Measurements from ENCODE around the gene ANAPC2. TPM values are rescaled to one million over a fixed set of nuclear protein-coding genes. Genes with fewer than 3 reads are reported as not detected.

Gene ANAPC2
- total and polyA plus RNA-seq, 10 donors, result 27.8 to 93.0 (median 55.3) TPM

- peaks cover 0 to 19% (median 3%) of the 10 kb centered on the region in 6 donors for H3K36me3 ChIP-seq
- no peak for DNase-seq
- H3K4me3 ChIP-seq, result no peak overlapping the region
- intact Hi-C loops (cut with DNase I; ENCODE audit: low total_unique reads), result no loop called here
- H3K9me3 ChIP-seq, result no peaks in the 10 kb centered on the region
- 85 to 94% (median 91%) methylated on average over 12 to 21 of the region's 21 CpGs for WGBS, 5 donors
- peaks cover 0 to 9% (median 0%) of the 10 kb centered on the region in 7 donors for H3K27me3 ChIP-seq (replicated peaks in 1 of 7)
- no peak overlapping the region for H3K27ac ChIP-seq
- H3K4me1 ChIP-seq, result peaks cover 8 to 58% (median 32%) of the 10 kb centered on the region in 6 donors
- no peak for TF ChIP-seq CTCF (IDR thresholded peaks at IDR 0.05 in 8 of 11, conservative IDR thresholded peaks at IDR 0.05 in 3 of 11)
- TF ChIP-seq POLR2A (IDR thresholded peaks at IDR 0.05), result no peak
- TF ChIP-seq POLR2AphosphoS5 (IDR thresholded peaks at IDR 0.05), result no peak
Observed at GRCh38 chr9:137195525-137196220, 7.3 kb upstream of the ANAPC2 start.

DNA sequence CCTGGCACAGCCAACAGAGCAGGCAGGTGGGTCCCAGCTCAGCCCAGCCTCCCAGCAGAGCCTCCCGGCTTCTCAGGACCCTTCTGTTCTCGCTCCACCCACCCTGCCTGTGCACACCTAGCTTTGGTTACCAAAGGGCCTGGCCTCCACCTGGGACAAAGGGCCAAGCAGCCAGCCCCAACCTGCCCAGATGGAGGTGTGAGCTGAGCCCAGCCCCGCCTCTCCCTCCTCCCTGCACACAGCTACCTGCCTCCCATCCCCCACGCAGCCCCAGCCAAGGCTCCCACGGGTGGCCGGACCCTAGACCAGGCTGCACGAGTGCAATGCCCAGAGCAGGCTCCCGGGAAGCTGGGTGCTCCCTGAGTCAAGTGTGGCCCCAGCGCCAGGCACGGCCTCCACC is 6.5 kb upstream of the ANAPC2 start:
- WGBS, 5 donors, result 83 to 100% (median 90%) methylated on average over 6 to 10 of the region's 10 CpGs
- TF ChIP-seq CTCF (IDR thresholded peaks at IDR 0.05 in 8 of 11, conservative IDR thresholded peaks at IDR 0.05 in 3 of 11) (no peak), POLR2A (IDR thresholded peaks at IDR 0.05) (no peak), POLR2AphosphoS5 (IDR thresholded peaks at IDR 0.05) (no peak)
- Histone ChIP-seq H3K4me3 (no peak overlapping the region), H3K27ac (no peak overlapping the region), H3K36me3 (peaks cover 0 to 26% (median 11%) of the 10 kb centered on the region in 6 donors), H3K27me3 (replicated peaks in 1 of 7) (peaks cover 0 to 9% (median 0%) of the 10 kb centered on the region in 7 donors), H3K4me1 (peaks cover 13 to 66% (median 39%) of the 10 kb centered on the region in 6 donors), H3K9me3 (no peaks in the 10 kb centered on the region)
- DNase-seq, result no peak
- intact Hi-C loops (cut with DNase I; ENCODE audit: low total_unique reads), result no loop called here

DNA sequence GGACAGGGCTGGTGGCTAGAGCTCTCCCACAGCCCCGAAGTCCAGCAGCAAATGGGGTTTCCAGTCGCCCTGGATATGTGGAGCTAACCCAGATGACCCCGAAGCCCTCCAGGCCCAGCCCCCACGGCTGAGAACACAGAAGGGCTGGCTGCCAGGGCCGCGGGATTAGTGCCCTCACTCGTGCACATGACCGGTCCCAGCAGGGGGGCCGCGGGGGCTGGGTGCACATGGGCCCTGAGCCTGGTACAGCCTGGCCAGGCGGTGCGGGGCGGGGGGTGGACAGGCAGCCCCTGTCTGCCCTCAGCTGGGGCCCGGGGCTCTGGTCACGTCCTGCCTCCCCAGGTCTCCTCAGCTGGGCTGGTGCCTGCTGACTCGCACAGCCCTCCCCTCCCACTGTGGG is 6.0 kb upstream of the ANAPC2 start:
- TF ChIP-seq POLR2A (IDR thresholded peaks at IDR 0.05) (no peak), CTCF (IDR thresholded peaks at IDR 0.05 in 8 of 11, conservative IDR thresholded peaks at IDR 0.05 in 3 of 11) (no peak), POLR2AphosphoS5 (IDR thresholded peaks at IDR 0.05) (no peak)
- H3K36me3 ChIP-seq, result peaks cover 0 to 30% (median 14%) of the 10 kb centered on the region in 6 donors
- DNase-seq, result no peak
- H3K9me3 ChIP-seq, result no peaks in the 10 kb centered on the region
- H3K27ac ChIP-seq, result no peak overlapping the region
- H3K4me3 ChIP-seq, result no peak overlapping the region
- peaks cover 15 to 66% (median 39%) of the 10 kb centered on the region in 6 donors for H3K4me1 ChIP-seq
- WGBS, 5 donors, result 75 to 91% (median 86%) methylated on average over 14 to 16 of the region's 16 CpGs; no CpG with 5 or more reads in 1 of the 5 donors
- intact Hi-C loops (cut with DNase I; ENCODE audit: low total_unique reads), result no loop called here
- peaks cover 0 to 4% (median 0%) of the 10 kb centered on the region in 7 donors for H3K27me3 ChIP-seq (replicated peaks in 1 of 7)

DNA sequence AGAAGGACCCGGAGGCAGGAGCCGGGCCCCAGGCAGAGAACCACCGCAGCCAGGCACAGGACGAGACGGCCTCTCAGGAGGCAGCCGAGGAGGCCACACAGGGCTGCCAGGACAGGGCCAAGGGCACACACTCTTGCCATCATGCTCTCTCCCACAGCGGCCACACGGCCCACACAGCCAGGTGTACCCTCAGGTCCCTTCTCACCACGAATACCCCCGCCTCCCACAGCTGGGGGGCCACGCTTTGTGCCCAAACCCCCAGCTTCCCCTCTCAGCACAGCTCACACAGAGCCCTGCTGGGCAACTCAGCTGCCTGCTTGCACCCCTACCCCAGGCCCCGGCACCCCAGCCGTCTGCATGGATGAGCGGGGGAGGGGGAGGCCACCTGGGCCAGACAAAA is 5.4 kb upstream of the ANAPC2 start:
- H3K4me1 ChIP-seq, result peaks cover 13 to 66% (median 37%) of the 10 kb centered on the region in 6 donors
- TF ChIP-seq POLR2A (IDR thresholded peaks at IDR 0.05), result no peak

More for the DNA sequence above, 5.4 kb upstream of the ANAPC2 start:
- Histone ChIP-seq H3K36me3 (peaks cover 0 to 30% (median 14%) of the 10 kb centered on the region in 6 donors), H3K27me3 (replicated peaks in 1 of 7) (no peaks in the 10 kb centered on the region), H3K27ac (no peak overlapping the region), H3K4me3 (no peak overlapping the region), H3K9me3 (no peaks in the 10 kb centered on the region)
- WGBS, 5 donors, result 77 to 93% (median 89%) methylated on average over 8 to 14 of the region's 14 CpGs
- intact Hi-C loops (cut with DNase I; ENCODE audit: low total_unique reads), result no loop called here
- no peak for DNase-seq

Data from spleen (tissue), 11 donors.